GM12878 (cell line): Measurements from ENCODE around the gene RNASEH2A. TPM values are rescaled to one million over a fixed set of nuclear protein-coding genes. Genes with fewer than 3 reads are reported as not detected.

Experiments
- CBX3 ChIP-seq: fragments of 200-600 bp; sonication (generic); IDR thresholded peaks from 2 replicates; pipeline ENCODE4 v1.6.1; 2016; ENCODE audit warnings: low read depth, borderline replicate concordance
- CHD4 ChIP-seq: fragments of 200-600 bp; sonication (generic); IDR thresholded peaks from 2 replicates; pipeline ENCODE4 v1.6.1; 2016; ENCODE audit warnings: mild to moderate bottlenecking
- ETV6 ChIP-seq, 2 experiments: fragments of 450-650 bp in 1 of 2; IDR thresholded peaks in 1 of 2; conservative IDR thresholded peaks in 1 of 2; 2 replicates each; pipeline ENCODE4 v1.6.1; 2014; ENCODE audit warnings: antibody characterized with exemption in 1 of 2, borderline replicate concordance in 1 of 2, low read depth in 1 of 2, mild to moderate bottlenecking in 1 of 2, moderate library complexity in 1 of 2
- HDGF ChIP-seq: fragments of 450-650 bp; IDR thresholded peaks from 2 replicates; pipeline ENCODE4 v1.6.1; 2016; ENCODE audit warnings: antibody characterized with exemption
- MYC ChIP-seq: IDR thresholded peaks from 2 replicates; pipeline ENCODE4 v1.6.1; 2011; ENCODE audit warnings: mild to moderate bottlenecking, low read length, moderate library complexity, inconsistent platforms; ENCODE audit not compliant: insufficient read depth, insufficient replicate concordance, insufficient read length, severe bottlenecking
- NR2C1 ChIP-seq: fragments of 450-650 bp; IDR thresholded peaks from 2 replicates; pipeline ENCODE4 v1.6.1; 2017; ENCODE audit warnings: antibody characterized with exemption, mild to moderate bottlenecking, moderate library complexity
- NR2F1 ChIP-seq: fragments of 450-650 bp; conservative IDR thresholded peaks from 2 replicates; pipeline ENCODE4 v1.6.1; 2017; ENCODE audit warnings: mild to moderate bottlenecking
- POLR2A ChIP-seq: IDR thresholded peaks from 2 replicates; pipeline ENCODE4 v1.6.1; 2011; ENCODE audit warnings: low read depth, mild to moderate bottlenecking, low read length
- RBBP5 ChIP-seq: fragments of 200-600 bp; sonication (generic); conservative IDR thresholded peaks from 2 replicates; pipeline ENCODE4 v1.6.1; 2016
- RCOR1 ChIP-seq: conservative IDR thresholded peaks from 2 replicates; pipeline ENCODE4 v1.6.1; 2012; ENCODE audit warnings: low read depth, low read length, improper control_type of control experiment
- STAT1 ChIP-seq: fragments of 450-650 bp; conservative IDR thresholded peaks from 2 replicates; pipeline ENCODE4 v1.6.1; 2014; ENCODE audit warnings: antibody characterized with exemption, mild to moderate bottlenecking
- TARDBP ChIP-seq: IDR thresholded peaks from 2 replicates; pipeline ENCODE4 v1.6.1; 2016; ENCODE audit warnings: borderline replicate concordance
- polyA plus RNA-seq, 11 experiments: library from polyadenylated mRNA; depleted of rRNA in 4 of 11; unstranded in 6 of 11; stranded (reverse) in 5 of 11; fragments of >200 nt; fragmentation: Nextera tagmentation in 4 of 11; fragmentation: Illumina TruSeq in 1 of 11; extraction: Ambion mirVana in 4 of 11; extraction: Trizol in 1 of 11; gene quantifications; 1 replicate in 1 of 11; 2 replicates in 10 of 11; pipeline versions ENCODE4 v1.2.1 to v1.2.3, GENCODE V29; 2011 to 2016; ENCODE audit warnings: inconsistent platforms in 2 of 11, missing spikeins in 2 of 11, low read depth in 1 of 11
- total RNA-seq, 4 experiments: library from RNA; depleted of rRNA in 3 of 4; stranded (reverse); fragments of >200 nt in 3 of 4; fragmentation: Illumina TruSeq in 1 of 4; extraction: Trizol in 1 of 4; gene quantifications; 2 replicates each; pipeline versions ENCODE4 v1.2.1 to v1.2.3, GENCODE V29; 2013 to 2021
- TF ChIP-seq, protein P1 (sequence below): fragments of 450-650 bp; formaldehyde crosslinking; IDR thresholded peaks from 2 replicates; pipeline ENCODE4 v1.4.0; 2020; ENCODE audit warnings: mild to moderate bottlenecking, moderate library complexity
- TF ChIP-seq, protein P2 (sequence below): fragments of 450-650 bp; IDR thresholded peaks from 2 replicates; pipeline ENCODE4 v1.6.1; 2016; ENCODE audit warnings: mild to moderate bottlenecking
- TF ChIP-seq, protein P3 (sequence below): fragments of 450-650 bp; IDR thresholded peaks from 2 replicates; pipeline ENCODE4 v1.6.1; 2018; ENCODE audit warnings: mild to moderate bottlenecking, low read depth, moderate library complexity; ENCODE audit not compliant: partially characterized antibody
- TF ChIP-seq, protein P4 (sequence below): fragments of 450-650 bp; conservative IDR thresholded peaks from 2 replicates; pipeline ENCODE4 v1.6.1; 2017; ENCODE audit warnings: mild to moderate bottlenecking, moderate library complexity

The RNASEH2A gene
- total and polyA plus RNA-seq, 10 of the 15 experiments (the other 5 are each of a cell fraction or from before 2014, with no cell fraction given): 17.4 to 103 (median 40.4) TPM

DNA sequence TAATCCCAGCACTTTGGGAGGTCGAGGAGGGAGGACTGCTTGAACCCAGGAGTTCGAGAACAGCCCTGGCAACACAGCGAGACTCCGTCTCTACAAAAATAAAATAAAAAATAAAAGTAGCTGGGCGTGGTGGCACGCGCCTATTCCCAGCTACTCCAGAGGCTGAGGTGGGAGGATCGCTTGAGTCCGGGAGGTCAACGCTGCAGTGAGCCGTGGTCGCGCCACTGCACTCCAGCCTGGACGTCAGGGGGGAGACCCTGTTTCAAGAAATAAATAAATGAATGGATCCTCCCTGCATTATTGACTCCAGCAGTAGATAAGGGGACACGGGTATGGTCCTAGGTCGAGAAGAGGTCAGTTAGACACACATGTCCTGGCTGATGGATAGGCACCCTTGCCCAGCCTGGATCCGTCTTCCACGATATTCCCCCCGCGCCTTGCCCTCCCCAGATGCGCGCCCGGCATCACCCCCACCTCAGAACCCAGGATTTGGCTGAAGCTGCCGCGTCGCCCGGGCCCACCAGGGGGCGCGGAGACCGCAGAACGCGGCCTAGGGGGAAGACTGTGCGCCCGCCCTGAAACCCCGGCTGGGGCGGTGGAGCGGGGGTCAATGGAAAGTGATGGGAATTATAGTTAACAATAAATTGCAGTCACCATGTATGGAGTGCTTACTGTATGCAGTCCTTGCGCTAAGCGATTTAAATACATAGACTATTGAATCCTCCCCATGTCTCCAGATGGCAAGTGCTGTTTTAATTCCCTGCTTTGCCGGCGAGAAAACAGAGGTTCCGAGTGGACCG is 29.0 kb upstream of the RNASEH2A start (continued):
- TF ChIP-seq, protein P1, sequence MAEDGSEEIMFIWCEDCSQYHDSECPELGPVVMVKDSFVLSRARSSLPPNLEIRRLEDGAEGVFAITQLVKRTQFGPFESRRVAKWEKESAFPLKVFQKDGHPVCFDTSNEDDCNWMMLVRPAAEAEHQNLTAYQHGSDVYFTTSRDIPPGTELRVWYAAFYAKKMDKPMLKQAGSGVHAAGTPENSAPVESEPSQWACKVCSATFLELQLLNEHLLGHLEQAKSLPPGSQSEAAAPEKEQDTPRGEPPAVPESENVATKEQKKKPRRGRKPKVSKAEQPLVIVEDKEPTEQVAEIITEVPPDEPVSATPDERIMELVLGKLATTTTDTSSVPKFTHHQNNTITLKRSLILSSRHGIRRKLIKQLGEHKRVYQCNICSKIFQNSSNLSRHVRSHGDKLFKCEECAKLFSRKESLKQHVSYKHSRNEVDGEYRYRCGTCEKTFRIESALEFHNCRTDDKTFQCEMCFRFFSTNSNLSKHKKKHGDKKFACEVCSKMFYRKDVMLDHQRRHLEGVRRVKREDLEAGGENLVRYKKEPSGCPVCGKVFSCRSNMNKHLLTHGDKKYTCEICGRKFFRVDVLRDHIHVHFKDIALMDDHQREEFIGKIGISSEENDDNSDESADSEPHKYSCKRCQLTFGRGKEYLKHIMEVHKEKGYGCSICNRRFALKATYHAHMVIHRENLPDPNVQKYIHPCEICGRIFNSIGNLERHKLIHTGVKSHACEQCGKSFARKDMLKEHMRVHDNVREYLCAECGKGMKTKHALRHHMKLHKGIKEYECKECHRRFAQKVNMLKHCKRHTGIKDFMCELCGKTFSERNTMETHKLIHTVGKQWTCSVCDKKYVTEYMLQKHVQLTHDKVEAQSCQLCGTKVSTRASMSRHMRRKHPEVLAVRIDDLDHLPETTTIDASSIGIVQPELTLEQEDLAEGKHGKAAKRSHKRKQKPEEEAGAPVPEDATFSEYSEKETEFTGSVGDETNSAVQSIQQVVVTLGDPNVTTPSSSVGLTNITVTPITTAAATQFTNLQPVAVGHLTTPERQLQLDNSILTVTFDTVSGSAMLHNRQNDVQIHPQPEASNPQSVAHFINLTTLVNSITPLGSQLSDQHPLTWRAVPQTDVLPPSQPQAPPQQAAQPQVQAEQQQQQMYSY (CRISPR knock-in tag): no peak
- TF ChIP-seq STAT1: peak; percentile 74; the same call in 1 of the 2 replicates
- no peak for TF ChIP-seq RBBP5
- TF ChIP-seq, protein P2, sequence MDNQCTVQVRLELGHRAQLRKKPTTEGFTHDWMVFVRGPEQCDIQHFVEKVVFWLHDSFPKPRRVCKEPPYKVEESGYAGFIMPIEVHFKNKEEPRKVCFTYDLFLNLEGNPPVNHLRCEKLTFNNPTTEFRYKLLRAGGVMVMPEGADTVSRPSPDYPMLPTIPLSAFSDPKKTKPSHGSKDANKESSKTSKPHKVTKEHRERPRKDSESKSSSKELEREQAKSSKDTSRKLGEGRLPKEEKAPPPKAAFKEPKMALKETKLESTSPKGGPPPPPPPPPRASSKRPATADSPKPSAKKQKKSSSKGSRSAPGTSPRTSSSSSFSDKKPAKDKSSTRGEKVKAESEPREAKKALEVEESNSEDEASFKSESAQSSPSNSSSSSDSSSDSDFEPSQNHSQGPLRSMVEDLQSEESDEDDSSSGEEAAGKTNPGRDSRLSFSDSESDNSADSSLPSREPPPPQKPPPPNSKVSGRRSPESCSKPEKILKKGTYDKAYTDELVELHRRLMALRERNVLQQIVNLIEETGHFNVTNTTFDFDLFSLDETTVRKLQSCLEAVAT: no peak
- no peak for TF ChIP-seq CBX3
- TF ChIP-seq HDGF: no peak
- peak; percentile 18; the same call in 1 of the 2 replicates for TF ChIP-seq RCOR1
- peak; percentile 53 for TF ChIP-seq NR2C1
- TF ChIP-seq POLR2A: no peak
- TF ChIP-seq ETV6 (conservative IDR thresholded peaks at IDR 0.05 in 1 of 2, IDR thresholded peaks at IDR 0.05 in 1 of 2; ENCODE audit: borderline replicate concordance in 1 of 2, low read depth in 1 of 2): no peak
- TF ChIP-seq NR2F1: peak; percentile 87
- no peak for TF ChIP-seq CHD4
- TF ChIP-seq MYC: no peak
- TF ChIP-seq, protein P3, sequence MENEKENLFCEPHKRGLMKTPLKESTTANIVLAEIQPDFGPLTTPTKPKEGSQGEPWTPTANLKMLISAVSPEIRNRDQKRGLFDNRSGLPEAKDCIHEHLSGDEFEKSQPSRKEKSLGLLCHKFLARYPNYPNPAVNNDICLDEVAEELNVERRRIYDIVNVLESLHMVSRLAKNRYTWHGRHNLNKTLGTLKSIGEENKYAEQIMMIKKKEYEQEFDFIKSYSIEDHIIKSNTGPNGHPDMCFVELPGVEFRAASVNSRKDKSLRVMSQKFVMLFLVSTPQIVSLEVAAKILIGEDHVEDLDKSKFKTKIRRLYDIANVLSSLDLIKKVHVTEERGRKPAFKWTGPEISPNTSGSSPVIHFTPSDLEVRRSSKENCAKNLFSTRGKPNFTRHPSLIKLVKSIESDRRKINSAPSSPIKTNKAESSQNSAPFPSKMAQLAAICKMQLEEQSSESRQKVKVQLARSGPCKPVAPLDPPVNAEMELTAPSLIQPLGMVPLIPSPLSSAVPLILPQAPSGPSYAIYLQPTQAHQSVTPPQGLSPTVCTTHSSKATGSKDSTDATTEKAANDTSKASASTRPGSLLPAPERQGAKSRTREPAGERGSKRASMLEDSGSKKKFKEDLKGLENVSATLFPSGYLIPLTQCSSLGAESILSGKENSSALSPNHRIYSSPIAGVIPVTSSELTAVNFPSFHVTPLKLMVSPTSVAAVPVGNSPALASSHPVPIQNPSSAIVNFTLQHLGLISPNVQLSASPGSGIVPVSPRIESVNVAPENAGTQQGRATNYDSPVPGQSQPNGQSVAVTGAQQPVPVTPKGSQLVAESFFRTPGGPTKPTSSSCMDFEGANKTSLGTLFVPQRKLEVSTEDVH: peak; percentile 37
- 0 out of 2 replicates have a peak, but pooled peaks have one; percentile 35 for TF ChIP-seq TARDBP
- TF ChIP-seq, protein P4, sequence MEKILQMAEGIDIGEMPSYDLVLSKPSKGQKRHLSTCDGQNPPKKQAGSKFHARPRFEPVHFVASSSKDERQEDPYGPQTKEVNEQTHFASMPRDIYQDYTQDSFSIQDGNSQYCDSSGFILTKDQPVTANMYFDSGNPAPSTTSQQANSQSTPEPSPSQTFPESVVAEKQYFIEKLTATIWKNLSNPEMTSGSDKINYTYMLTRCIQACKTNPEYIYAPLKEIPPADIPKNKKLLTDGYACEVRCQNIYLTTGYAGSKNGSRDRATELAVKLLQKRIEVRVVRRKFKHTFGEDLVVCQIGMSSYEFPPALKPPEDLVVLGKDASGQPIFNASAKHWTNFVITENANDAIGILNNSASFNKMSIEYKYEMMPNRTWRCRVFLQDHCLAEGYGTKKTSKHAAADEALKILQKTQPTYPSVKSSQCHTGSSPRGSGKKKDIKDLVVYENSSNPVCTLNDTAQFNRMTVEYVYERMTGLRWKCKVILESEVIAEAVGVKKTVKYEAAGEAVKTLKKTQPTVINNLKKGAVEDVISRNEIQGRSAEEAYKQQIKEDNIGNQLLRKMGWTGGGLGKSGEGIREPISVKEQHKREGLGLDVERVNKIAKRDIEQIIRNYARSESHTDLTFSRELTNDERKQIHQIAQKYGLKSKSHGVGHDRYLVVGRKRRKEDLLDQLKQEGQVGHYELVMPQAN: peak; percentile 68
